ENCODE data around the gene MAGI1.

DNA sequence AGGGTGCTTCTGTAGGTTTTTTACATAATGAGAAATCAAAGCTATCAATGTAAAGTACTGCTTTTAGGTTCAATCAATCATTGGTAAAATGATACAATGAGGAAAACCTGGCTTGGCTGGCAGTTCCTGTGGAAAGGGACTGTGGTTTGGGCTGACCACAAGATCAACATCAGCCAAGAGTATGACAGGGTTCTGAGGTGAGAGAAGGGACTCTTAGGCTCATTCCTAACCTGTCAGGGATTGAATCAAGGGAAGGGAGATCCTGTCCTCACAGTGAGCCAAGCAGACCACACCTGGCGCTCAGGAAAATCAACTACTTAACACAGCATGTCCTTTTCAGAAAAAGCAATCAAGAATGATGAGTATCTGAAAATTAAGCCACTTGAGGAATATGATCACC, 111.1 kb downstream of the MAGI1 start:
- TF ChIP-seq CTCF (IDR thresholded peaks at IDR 0.05) (no peak), POLR2A (IDR thresholded peaks at IDR 0.05) (no peak)

All from prostate gland (tissue), 2 donors.